Measurements from ENCODE around the gene TULP1.
A peak's percentile ranks its signal among the peaks of the same experiment; 100 is the strongest.

The TULP1 gene

DNA sequence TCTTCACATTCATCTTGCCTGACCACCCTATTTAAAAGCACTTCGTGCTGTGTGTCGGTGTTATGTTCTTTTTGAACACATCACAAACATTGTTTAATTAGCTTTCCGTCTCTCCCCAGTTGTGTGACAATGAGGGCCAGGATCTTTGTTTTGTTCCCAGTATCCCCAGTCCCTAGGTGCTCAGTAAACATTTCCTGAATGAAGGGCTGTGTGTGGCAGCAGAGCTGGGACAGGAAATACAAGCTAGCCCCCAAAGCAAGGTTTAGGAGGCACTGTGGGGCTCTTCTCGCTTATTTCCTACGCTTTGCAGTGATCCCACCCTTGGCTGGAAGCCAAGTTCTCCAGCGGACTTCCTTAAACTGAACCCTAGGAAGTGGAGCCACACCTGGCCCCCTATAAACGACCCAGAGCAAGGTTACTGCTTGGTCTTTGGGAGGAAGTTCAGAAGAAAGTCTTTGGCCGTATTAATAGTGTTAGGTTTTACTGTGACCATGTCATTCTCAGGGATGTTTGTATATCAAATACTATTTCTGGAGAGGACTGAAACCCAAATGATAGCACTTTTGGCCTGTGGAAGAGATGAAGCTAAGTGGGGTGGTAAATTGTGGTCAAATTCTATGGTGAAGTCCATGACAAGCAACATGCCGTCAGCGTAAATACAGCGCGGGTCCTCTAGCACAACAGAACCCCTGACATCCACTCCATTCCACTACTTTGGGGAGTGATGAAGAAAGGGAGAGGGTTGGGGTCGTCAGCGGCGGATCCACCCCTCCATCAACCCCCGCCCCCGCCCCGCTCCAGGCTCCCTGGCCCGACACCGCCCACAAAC lies 61.1 kb downstream of the TULP1 start:
- H3K4me2 ChIP-seq (ENCODE audit: low read length, poor library complexity, severe bottlenecking): peak overlapping the region; percentile 52
- H3K27me3 ChIP-seq (ENCODE audit: control insufficient read depth in 1 of 2, insufficient read depth in 1 of 2, low read length in 2 of 2): peaks cover 11 to 12% of the 10 kb centered on the region in 2 experiments
- no peaks in the 10 kb centered on the region for H3K79me1 ChIP-seq (replicated peaks; ENCODE audit: low read length, poor library complexity, severe bottlenecking)
- no peak overlapping the region for H4K8ac ChIP-seq (ENCODE audit: low read length)
- no peak overlapping the region for H2AK5ac ChIP-seq (ENCODE audit: low read length, severe bottlenecking)
- H3K4me3 ChIP-seq (ENCODE audit: insufficient read depth in 1 of 2, low read depth in 1 of 2, low read length in 2 of 2): peak overlapping the region; percentile 59 to 82
- H2BK120ac ChIP-seq (ENCODE audit: low read depth, low read length): no peak overlapping the region
- H3K9ac ChIP-seq (ENCODE audit: low read length): peak overlapping the region; percentile 10
- H3K14ac ChIP-seq (ENCODE audit: low read length in 2 of 2): no peak overlapping the region
- no peak overlapping the region for H3K4ac ChIP-seq (ENCODE audit: low read depth in 1 of 2, low read length in 2 of 2)
- peak overlapping the region in 1 of 2 experiments; percentile 56 for H3K18ac ChIP-seq (ENCODE audit: low read depth in 1 of 2, low read length in 2 of 2)
- H3K9me3 ChIP-seq (ENCODE audit: control insufficient read depth, low read length): no peaks in the 10 kb centered on the region
- H2BK15ac ChIP-seq (ENCODE audit: low read depth, poor library complexity, severe bottlenecking): no peak overlapping the region
- no peak overlapping the region for H3K27ac ChIP-seq (ENCODE audit: low read length, poor library complexity, severe bottlenecking)
- WGBS: 38% methylated on average over 15 of the region's 20 CpGs
- no peak overlapping the region for H3K23ac ChIP-seq (ENCODE audit: low read length in 2 of 2)
- peaks cover 10% of the 10 kb centered on the region for H3K4me1 ChIP-seq (ENCODE audit: control insufficient read depth, insufficient read depth, low read depth, low read length)
- H3K36me3 ChIP-seq (ENCODE audit: control insufficient read depth in 1 of 2, insufficient read depth in 2 of 2, low read depth in 1 of 2, low read length in 2 of 2): peaks cover 3 to 8% of the 10 kb centered on the region in 2 experiments
- peak overlapping the region; percentile 77 for H2AFZ ChIP-seq (ENCODE audit: low read depth, low read length)
- no peak overlapping the region for H2BK5ac ChIP-seq (ENCODE audit: low read depth, low read length, poor library complexity, severe bottlenecking)
- H4K91ac ChIP-seq (ENCODE audit: low read length): no peak overlapping the region
- no peak overlapping the region for H2BK12ac ChIP-seq (ENCODE audit: low read length in 2 of 2)
- no peak for DNase-seq

DNA sequence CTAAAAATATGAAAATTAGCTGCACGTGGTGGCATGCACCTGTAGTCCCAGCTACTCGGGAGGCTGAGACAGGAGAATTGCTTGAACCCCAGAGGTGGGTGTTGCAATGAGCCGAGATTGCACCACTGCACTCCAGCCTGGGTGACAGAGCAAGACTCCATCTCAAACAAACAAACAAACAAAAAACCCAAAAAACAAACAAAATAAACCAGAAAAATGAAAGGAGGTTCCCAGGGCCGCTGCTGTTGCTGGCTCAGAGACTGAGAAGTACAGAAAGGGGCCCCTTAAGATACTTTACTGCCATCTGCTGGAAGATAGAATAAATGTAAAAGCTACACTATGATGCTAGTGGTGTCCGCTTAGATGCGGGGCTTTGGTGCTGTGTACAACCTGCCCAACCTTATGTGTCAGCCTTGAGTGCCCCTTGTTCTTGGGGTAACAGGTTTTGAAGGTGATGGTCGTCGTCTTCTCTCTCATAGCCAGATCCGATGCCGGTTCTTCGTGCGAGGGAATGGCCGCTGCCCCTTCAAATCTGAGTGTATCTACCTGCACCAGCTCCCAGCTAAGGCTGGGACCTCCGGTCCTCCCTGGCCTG lies 63.3 kb downstream of the TULP1 start:
- DNase-seq: peak; percentile 81
- H2BK12ac ChIP-seq (ENCODE audit: low read length in 2 of 2): no peak overlapping the region
- H3K4me2 ChIP-seq (ENCODE audit: low read length, poor library complexity, severe bottlenecking): no peak overlapping the region
- no peak overlapping the region for H3K14ac ChIP-seq (ENCODE audit: low read length in 2 of 2)
- H2AFZ ChIP-seq (ENCODE audit: low read depth, low read length): no peak overlapping the region
- H3K9ac ChIP-seq (ENCODE audit: low read length): no peak overlapping the region
- no peak overlapping the region for H3K4ac ChIP-seq (ENCODE audit: low read depth in 1 of 2, low read length in 2 of 2)
- no peaks in the 10 kb centered on the region for H3K79me1 ChIP-seq (replicated peaks; ENCODE audit: low read length, poor library complexity, severe bottlenecking)
- no peaks in the 10 kb centered on the region for H3K36me3 ChIP-seq (ENCODE audit: control insufficient read depth in 1 of 2, insufficient read depth in 2 of 2, low read depth in 1 of 2, low read length in 2 of 2)
- no peak overlapping the region for H4K91ac ChIP-seq (ENCODE audit: low read length)
- H3K27ac ChIP-seq (ENCODE audit: low read length, poor library complexity, severe bottlenecking): no peak overlapping the region
- peaks cover 10% of the 10 kb centered on the region for H3K4me1 ChIP-seq (ENCODE audit: control insufficient read depth, insufficient read depth, low read depth, low read length)
- WGBS: 35% methylated on average over 14 of the region's 14 CpGs
- no peak overlapping the region for H2AK5ac ChIP-seq (ENCODE audit: low read length, severe bottlenecking)
- H2BK15ac ChIP-seq (ENCODE audit: low read depth, poor library complexity, severe bottlenecking): no peak overlapping the region
- no peak overlapping the region for H3K4me3 ChIP-seq (ENCODE audit: insufficient read depth in 1 of 2, low read depth in 1 of 2, low read length in 2 of 2)
- H4K8ac ChIP-seq (ENCODE audit: low read length): no peak overlapping the region
- no peak overlapping the region for H2BK5ac ChIP-seq (ENCODE audit: low read depth, low read length, poor library complexity, severe bottlenecking)
- no peak overlapping the region for H3K23ac ChIP-seq (ENCODE audit: low read length in 2 of 2)
- H3K18ac ChIP-seq (ENCODE audit: low read depth in 1 of 2, low read length in 2 of 2): no peak overlapping the region
- H2BK120ac ChIP-seq (ENCODE audit: low read depth, low read length): no peak overlapping the region
- peaks cover 11 to 12% of the 10 kb centered on the region in 2 experiments for H3K27me3 ChIP-seq (ENCODE audit: control insufficient read depth in 1 of 2, insufficient read depth in 1 of 2, low read length in 2 of 2)
- H3K9me3 ChIP-seq (ENCODE audit: control insufficient read depth, low read length): no peaks in the 10 kb centered on the region

DNA sequence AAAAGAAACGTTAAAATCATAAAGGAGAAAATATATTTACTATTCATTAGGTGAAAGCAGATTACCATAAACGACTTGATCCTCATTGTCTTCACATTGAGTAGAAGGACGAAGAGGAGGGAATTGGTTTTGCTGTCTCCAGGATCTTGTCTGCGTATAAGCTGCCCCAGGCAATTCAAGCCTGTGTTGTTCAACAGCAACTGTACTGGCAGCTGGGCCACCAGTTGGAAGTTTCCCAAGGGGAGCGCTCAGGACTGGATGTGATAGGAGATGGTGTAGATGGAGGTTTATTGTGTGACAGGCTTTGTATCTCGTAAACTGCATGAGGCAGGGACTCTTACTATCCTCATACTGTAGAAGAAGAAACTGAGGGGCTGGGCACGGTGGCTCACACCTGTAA lies 64.5 kb downstream of the TULP1 start:
- Histone ChIP-seq H3K9me3 (ENCODE audit: control insufficient read depth, low read length) (no peaks in the 10 kb centered on the region), H2AK5ac (ENCODE audit: low read length, severe bottlenecking) (no peak overlapping the region), H2BK15ac (ENCODE audit: low read depth, poor library complexity, severe bottlenecking) (no peak overlapping the region), H4K8ac (ENCODE audit: low read length) (no peak overlapping the region), H3K79me1 (replicated peaks; ENCODE audit: low read length, poor library complexity, severe bottlenecking) (no peaks in the 10 kb centered on the region), H3K4me2 (ENCODE audit: low read length, poor library complexity, severe bottlenecking) (no peak overlapping the region), H3K18ac (ENCODE audit: low read depth in 1 of 2, low read length in 2 of 2) (no peak overlapping the region), H2BK12ac (ENCODE audit: low read length in 2 of 2) (no peak overlapping the region), H3K4ac (ENCODE audit: low read depth in 1 of 2, low read length in 2 of 2) (no peak overlapping the region), H4K91ac (ENCODE audit: low read length) (no peak overlapping the region), H3K14ac (ENCODE audit: low read length in 2 of 2) (no peak overlapping the region), H3K27me3 (ENCODE audit: control insufficient read depth in 1 of 2, insufficient read depth in 1 of 2, low read length in 2 of 2) (peaks cover 11 to 12% of the 10 kb centered on the region in 2 experiments), H3K9ac (ENCODE audit: low read length) (no peak overlapping the region), H2BK5ac (ENCODE audit: low read depth, low read length, poor library complexity, severe bottlenecking) (no peak overlapping the region), H3K23ac (ENCODE audit: low read length in 2 of 2) (no peak overlapping the region), H3K36me3 (ENCODE audit: control insufficient read depth in 1 of 2, insufficient read depth in 2 of 2, low read depth in 1 of 2, low read length in 2 of 2) (no peaks in the 10 kb centered on the region), H2AFZ (ENCODE audit: low read depth, low read length) (no peak overlapping the region), H3K4me3 (ENCODE audit: insufficient read depth in 1 of 2, low read depth in 1 of 2, low read length in 2 of 2) (no peak overlapping the region), H3K4me1 (ENCODE audit: control insufficient read depth, insufficient read depth, low read depth, low read length) (peaks cover 14% of the 10 kb centered on the region), H3K27ac (ENCODE audit: low read length, poor library complexity, severe bottlenecking) (no peak overlapping the region), H2BK120ac (ENCODE audit: low read depth, low read length) (no peak overlapping the region)
- whole genome bisulfite sequencing: 93% methylated on average over 4 of the region's 7 CpGs
- no peak for DNase-seq
